Hepatic stellate cell (primary cell): Measurements from ENCODE around the gene HOXB13.
A peak's percentile ranks its signal among the peaks of the same experiment; 100 is the strongest.

Experiments used
- DNase-seq: peaks from one replicate; pipeline ENCODE4 v3.0.0; 2011; ENCODE audit warnings: low spot score

HOXB13 gene

DNA sequence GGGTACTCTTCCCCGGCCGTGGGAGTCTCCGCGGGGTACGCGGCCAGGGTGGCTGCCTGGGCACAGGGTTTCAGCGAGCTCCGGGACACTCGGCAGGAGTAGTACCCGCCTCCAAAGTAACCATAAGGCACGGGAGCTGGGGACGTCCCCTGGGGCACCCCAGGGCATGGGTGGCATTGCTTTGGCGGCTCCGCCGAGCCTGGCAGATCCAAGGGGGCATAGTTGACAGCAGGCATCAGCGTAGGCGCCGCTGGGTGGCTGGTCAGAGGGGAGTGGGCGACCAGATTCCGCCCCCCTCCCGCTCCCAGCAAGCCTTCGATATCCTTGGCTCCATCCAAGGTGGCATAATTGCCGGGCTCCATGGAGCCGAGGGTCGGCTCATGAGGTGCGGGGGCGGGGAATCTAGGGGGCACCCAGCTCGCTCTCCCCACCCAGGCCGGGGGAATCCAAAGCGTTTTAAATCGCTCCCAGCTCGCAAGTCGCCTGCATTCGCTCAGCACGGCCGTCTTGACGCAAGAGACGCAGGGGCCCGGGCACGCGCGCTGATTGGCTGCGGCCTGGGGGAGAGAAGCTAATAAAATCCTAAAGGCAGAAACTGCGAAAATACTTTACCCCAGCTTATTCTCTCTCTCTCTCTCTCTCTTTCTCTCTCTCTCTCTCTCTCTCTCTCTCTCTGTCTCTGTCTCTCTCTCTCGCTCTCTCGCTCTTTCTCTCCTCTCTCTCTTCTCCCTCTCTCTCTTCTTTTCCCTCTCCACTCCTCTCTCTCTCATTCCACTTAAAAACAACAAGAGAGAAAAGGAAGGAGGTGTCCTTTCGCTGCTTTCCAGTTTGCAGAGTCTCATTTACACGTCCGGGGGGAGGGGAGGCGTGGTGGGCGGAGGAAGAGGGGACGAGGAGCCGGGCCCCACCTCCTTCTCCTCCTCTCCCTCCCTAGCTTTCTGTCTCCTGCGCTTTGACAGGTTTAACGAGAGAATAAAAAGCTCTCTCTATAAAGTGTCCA lies at the start of gene HOXB13:
HOXB13 (minus strand) TSS at position 519 of the 1,000 bp plus-strand sequence; CDS start at position 362, 157 bp downstream.
- no peak for DNase-seq

- no peak for DNase-seq
Observed at GRCh38 chr17:48776602-48777001, 48.1 kb upstream of the HOXB13 start.

GRCh38 chr17:48773245-48773644 lies 44.7 kb upstream of the HOXB13 start:
- DNase-seq: no peak

- DNase-seq: no peak
Observed at GRCh38 chr17:48770954-48771353, 42.4 kb upstream of the HOXB13 start.

- no peak for DNase-seq
Observed at GRCh38 chr17:48769009-48769675, 40.6 kb upstream of the HOXB13 start.

GRCh38 chr17:48767263-48767774 lies 38.8 kb upstream of the HOXB13 start:
- DNase-seq: no peak

- DNase-seq: no peak
Observed at GRCh38 chr17:48761114-48761513, 32.6 kb upstream of the HOXB13 start.

DNA sequence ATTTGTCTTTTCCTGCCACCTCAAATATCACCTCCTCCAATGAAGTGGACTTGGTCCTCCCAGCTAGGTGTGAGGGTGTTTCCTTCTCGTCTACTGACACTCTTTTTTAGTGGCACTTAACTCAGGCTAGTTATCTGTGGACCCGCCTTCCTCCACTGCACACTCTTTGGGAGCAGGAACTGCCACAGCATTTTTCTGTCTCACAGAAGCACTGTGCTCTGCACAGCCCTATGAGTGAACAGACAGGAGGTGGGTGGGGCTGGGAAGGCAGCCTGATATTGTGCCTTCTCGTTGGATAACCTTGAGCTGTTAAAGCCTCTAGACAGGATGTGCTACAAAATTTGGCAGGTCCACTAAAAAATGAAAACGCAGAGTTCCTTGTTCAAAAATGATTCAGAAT lies 31.9 kb upstream of the HOXB13 start:
- no peak for DNase-seq

GRCh38 chr17:48759288-48759687 lies 30.7 kb upstream of the HOXB13 start:
- DNase-seq: no peak

GRCh38 chr17:48757524-48757961 lies 29.0 kb upstream of the HOXB13 start:
- DNase-seq: no peak

DNA sequence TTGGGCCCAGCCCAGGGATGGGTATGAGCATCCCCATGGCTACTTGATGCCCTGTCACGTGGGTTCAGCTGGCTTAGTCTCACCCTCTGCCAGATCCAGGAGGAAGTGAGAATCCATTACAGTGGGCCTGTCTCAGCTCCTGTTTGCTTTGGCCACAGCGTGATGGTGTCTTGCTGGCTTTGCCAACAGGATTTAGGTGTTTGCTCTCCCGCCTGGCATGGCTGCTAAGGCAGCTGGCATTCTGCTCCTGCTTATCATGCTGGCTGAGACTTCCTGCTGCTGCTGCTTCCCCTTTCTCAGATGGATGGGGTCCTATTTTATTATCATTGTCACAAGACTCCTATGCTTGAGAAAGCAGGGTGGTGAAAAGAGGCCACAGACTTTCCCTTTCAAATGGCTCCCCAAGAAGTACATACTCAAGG lies 28.3 kb upstream of the HOXB13 start:
- DNase-seq: no peak

DNA sequence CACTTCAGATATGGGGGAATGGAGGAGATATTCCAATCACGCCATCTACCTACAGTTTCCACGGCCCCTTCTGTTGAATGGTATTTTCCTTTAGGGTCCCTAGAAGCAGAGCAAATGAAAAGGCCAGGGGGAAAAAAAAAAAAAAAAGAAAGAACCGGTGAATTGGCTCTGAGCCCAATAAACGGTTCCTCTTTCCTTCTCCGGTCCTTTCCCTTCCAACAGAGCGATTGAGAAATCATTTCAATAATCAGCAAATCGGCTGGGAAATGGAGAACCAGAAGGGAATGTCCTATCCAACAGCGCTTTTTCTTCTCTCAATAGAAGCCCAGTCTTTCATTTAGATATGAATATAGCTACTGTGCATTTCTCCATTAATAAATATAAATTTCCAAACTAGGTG lies 26.8 kb upstream of the HOXB13 start:
- no peak for DNase-seq

- no peak for DNase-seq
Observed at GRCh38 chr17:48754500-48755261, 26.1 kb upstream of the HOXB13 start.

GRCh38 chr17:48753794-48754499 lies 25.4 kb upstream of the HOXB13 start:
- peak; percentile 41 for DNase-seq

DNA sequence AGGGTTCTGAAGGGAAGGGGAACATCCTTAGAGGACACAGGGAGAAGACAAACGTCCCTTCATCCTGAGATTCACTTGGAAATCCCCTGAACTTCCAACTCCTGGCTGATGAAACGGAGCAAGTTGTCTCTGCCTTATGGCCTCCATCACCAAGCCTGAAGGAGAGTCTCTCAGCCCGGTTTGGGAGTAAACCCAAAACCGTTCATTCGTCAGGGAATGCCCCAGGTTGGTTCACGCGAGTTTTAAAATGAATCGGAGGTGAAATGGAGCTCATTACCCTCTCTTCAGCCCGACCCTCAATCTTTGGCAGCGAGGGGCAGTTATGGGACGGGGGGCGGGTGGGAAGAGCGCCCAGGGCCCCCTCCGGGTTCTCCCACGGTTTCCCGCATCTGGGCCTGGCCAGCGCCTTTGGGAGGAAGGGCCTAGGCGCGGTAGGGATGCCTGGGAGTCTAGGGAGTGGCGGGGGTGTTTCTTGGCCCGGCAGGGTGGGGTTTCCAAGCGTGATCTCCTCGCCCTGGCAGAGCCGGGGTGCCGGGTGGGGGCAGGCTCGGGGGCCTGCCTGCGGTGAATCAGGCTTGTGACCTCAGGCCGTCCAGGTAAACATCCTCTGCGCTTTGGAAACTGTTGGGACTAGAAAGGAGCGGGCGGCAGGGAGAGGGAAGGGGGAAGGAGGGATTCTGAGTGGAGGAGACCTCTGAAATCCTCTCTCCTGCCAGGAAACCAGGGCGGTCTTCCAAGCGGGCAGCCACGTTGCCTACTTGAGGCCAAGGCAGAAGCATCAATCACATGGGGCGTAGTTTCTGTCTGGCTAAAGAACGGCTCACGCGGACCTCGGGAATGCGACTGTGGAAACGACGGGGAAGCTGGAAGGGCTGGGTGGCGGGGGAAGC lies 24.1 kb upstream of the HOXB13 start:
- DNase-seq: no peak

DNA sequence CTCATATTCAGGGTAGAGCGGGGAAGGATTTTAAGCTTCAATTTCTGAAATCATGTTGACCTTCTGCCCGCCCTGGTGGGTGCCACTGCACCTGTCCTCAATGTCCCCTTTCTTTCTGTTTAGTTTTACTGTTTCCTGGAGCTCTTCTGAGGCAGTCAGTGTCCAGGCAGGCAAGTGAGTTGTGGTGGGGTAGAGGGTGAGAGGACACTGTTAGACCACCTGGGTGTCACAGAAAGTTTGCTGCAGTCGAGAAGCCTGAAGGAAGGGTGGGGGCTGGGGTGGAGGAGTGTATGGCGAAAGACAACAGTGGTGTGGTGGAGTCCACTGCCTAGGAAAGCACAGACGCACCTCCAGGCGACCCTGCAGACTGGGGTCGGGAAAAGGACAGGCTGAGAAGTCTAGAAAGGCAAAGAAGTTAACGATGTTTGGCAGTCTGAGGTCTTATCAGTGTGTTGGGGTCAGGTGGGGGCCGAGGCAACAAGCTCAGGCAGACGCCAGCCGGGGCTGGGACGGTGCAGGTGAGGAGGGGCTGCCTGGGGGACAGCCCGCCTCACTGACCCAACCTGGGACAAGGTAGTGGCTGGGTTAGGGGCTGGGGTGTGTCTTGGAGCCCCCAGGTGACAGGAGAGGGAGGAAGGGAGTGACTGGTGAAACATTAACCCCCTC lies 23.3 kb upstream of the HOXB13 start:
- DNase-seq: no peak

DNA sequence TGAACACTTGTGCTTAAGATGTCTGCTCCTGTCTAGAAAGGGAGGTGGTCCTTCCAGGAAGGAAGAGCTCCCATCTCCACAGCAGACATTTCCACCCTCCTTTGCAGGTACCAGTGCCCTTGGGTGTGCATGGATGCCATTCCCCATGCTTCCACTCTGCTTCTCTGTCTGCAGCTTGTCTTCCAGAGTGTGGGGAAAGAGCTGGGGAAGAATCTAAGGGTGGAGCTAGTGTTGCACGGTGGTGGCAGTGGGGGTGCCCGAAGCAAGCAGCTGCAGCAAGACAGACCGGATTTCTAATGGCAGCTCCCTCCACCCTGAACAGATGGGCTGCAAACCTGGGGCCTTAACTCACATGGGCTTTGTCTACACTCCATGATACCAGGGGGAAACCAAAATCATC lies 22.6 kb upstream of the HOXB13 start:
- no peak for DNase-seq

- DNase-seq: no peak
Observed at GRCh38 chr17:48749621-48750553, 21.3 kb upstream of the HOXB13 start.
